ENCODE data around the gene SIRT7.
"Not testable (repeated sequence)": the region's sequence is repeated elsewhere in the genome, so short reads cannot be mapped to it uniquely, and the experiment has no call there.

SIRT7 gene

DNA sequence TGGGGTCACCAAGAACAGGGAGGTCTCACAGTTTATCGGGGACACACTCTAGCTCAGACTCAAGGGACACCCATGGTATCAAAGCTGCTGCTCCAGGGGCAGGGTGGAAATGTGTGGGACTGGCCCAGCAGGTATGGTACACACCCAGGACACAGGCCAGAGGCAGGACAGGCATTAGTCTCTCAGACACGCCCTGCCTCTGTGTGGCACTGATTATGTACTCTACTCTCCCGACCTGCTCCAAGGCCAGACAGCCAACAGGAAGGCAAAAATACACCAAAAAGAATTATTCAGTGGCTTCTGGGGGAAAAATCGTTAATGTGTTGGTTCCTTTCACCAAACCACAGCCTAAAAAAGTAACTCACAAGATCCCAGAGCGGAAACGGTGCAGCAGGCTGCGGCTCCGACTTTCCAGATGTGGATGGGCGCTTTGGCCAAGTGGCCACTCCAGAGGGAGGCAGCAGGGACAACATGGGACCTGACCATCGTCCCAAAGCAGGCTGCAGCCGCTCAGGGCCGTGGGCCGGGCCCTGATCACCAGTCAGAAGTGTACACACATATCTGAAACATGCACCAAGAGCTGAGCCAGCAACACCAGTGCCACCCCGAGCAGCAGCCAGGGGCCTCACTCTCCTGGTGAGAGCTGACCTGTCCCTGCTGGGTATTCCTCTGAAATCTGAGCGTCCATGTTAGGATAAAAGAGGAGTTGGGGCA, 1.0 kb upstream of the SIRT7 start:
- no peak for DNase-seq

DNA sequence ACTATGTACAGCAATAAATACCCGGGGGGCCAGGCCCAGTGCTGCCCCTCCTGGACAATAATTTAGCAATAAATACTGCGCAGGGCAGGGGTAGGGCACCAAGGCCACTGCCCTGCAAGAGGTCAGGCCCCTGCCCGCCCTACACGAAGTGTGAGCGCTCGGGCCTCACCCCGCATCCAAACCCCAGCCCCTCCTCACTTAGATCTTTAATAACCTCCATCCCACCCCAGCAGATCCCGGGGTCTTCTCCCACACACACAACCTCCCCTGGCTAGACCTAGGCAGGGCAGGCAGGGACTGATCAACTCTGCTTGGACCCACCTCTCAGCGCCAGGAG, 325 bp upstream of the SIRT7 start:
- not testable (repeated sequence) for DNase-seq

DNA sequence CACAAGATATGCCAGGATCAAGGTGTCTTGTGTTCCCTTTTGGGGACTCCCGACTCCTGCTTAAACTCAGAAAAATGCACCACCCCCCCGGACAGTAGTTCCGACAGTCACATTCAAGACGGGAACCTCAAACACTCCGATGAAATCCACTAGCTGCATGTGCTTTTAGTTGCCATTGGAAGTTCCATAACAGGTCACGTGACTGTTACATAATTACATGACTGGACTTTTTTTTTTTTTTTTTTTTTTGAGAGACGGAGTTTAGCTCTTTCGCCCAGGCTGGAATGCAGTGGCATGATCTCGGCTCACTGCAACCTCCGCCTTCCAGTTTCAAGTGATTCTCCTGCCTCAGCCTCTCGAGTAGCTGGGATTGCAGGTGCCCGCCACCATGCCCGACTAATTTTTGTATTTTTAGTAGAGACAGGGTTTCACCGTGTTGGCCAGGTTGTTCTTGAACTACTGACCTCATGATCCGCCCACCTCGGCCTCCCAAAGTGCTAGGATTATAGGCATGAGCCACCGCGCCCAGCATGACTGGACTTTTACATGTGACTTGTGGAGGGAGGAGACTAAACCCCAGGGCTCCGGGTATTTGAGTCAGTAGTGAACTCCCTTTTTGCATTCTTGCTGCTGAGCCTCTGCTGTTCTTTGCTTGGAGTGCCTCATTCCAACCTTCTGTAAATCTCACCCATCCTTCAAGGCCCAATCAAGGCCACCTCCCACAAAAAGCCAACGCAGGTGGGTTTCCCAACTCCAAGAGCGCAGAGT, 1.6 kb downstream of the SIRT7 start:
- DNase-seq, result no peak

DNA sequence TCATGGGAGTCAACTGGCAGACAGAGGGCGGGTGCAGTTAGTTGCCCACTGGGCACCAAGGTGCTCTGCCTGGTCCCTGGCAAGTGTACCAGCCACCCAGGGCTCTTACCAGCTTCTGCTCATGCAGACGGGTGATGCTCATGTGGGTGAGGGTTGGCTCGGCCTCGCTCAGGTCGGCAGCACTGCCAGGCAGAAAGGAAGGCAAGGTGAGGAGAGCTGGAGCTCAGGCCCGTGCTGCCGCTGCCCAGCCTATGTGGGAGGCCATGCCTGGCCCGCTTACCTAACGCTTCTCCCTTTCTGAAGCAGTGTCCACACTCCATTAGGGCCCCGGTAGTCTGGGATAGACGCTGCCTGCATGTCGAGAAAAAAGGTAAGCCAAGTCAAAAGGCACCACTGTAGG, 2.6 kb downstream of the SIRT7 start:
- DNase-seq, result no peak

DNA sequence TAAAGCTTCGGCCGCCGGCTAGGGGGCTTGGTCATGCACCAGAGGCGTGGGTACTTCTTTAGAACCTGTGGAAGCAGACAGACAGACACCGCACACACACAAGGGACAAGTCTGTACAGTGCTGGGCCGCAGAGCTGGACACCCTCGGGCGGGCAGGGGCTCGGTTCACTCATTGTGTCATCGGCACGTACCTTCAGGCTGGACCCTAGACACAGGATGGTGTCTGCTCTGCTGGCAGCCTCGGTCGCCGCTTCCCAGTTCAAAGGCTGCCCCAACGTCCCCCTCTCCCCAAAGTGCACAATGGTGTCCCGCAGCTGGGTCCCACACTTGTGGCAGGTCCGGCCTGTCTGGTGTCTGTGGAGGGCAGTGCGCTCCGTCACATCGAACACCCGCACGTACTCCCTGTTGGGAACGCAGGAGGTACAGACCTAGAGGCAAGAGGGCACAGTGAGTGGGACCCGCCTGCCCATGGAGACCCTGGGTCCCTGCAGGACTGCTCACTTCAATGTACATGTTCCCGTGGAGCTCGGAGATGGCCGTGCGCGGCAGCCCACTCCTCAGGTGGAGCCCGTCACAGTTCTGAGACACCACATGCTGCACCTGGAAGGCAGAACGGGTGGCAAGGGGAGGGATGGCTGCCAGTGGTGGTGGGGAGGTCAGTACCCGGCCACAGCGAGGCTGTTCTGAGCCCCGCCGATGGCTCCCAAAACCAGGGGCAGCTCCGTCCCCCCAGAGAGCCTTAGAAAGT, 3.7 kb downstream of the SIRT7 start:
- DNase-seq, result no peak

DNA sequence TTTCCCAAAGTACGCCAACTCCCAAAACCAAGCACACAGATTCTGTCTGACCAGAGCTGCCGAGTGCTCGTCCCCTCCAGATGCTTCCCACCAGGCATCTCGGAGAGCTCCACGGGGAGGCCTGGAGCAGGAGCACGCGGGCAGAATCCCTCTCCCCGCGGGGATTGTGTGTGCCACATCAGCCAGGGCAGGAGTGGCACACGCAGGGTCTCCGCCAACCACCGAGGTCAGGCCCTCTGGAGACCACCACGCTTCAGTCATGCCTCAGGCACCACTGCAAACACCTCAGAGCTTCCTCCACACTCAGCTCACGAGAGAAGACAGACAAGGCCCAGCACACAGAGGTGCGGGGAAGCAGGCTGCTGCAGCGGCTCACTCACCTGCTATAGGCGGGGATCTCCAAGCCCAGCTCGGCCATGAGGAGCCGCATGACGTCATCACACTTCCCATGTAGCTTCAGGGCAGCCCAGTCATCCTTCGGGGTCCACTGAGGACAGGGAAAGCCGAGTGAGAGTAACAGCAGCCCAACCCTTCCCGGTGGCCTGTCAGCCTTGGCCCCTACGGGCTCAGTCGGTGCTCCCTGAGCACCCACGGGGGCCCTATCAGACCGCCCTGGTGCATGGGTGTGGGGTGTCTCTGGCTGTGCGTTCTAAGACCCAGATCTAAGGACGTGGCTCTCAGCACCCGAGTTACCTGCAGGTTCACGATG, 4.4 kb downstream of the SIRT7 start:
- DNase-seq, result no peak

DNA sequence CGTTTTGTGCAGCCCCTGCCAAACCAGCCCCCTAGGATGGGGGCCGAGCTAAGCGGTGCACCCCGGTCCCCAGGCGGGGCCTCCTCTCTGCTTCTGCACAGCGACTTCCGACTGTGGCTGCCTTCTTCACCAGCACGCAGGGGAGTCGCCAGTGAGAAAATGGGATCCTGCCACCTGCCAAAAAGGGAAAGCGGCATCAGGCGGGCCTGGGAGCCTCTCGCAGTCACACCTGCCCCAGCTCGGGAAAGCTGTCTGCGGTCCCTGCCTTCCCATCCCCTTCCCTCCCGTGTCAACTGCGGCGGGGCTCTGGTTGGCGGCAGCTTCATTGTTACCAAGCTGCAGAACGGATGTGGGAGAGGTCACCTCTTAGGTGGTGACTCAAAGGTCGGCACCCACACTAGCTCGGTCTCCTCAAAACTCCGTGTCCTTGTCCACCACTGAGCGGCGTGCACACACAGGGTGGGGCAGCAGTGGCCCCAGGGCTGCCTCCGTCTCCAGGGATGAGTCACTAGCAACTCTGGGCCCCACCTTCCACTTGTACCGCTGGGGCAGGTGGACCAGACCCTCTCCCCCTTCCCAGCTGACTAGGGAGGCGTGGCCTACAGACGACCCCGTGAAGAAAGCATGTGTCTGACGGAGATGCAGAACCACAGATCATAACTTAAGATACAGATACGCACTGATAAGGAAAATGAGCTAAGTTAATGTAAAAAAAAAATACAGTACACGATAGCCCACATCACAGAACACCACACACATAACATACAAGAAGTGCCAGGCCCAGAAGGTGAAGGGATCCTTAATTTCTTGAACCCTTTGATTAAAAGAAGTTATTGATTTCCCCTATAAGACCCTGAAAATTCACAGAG, 5.3 kb downstream of the SIRT7 start:
- no peak for DNase-seq

DNA sequence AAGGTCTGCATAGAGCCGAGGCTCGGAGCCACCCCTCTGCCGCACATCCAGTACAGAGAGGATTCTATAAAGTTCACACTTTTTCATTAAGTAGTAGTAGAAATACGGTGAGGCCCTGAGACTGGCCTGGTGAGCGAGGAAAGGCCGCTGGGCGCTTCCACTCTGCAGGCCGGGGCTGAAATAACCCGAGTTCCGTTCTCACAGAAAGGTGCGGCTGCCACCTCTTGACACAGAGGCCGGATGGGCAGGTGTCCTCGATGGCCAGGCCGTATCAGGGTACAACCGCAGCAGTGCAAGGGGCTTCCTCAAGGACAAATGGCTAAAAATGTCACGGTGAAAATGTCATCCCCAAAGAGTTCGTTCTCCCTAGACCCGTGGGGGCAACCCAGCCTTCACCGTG, 6.0 kb downstream of the SIRT7 start:
- no peak for DNase-seq

DNA sequence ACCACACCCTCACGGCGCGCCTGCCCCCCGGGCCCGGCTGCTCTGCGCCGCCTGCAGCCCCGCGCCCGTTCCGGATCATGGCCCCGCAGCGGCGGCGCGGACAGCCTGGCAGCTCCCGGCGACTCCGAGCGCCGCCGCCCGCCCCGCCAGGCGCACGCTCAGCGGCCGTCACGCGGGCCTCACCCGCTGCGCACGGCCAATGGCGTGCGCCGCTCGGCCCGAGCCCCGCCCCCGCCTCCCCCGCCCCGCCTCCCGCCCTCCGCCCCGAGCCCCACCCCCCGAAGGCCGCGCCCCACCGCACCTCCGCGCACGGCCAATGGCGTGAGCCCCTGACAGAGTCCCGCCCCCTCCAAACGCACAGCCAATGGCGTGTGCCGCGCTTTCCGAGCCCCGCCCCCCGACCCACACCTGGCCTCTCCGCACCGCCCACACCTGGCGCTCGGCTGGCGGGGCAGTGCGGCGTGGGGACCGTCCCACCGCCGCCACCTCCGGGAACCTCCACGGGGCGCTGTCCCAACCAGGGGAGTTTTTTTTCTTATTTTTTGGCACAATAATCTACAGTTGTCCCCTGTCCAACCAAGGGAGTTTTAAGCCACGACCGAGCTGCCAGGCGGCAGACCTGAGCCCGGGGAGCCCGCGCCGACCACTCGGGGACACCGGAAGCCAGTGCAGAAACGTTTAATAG, 6.6 kb downstream of the SIRT7 start, which contains the start of gene PCYT2:
Gene PCYT2, minus strand, starts transcription at position 123 of the 685 bp plus-strand sequence. Its CDS starts 44 bp downstream, at position 79.
- peak; percentile 80 for DNase-seq

DNA sequence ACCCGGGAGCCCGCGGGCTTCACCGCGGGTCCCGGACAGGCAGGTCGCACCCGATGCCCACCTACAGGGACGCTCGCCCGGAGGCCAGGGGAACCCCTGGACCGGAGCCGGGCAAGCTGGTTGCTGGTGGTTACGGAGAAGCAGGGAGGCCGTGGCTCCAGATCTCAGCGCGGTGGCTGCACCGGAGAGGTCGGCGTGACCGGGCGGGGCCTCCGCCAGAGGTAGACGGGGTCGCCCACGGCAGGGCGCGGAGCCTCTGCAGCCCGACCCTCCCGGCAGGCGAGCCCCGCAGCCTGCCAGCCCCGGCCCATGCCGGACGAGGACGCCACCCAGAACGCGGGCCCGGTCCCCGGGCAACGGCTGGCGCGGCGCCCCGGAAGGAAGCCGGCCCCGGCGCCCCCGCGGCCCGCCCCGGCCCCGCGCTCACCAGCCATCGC, 7.1 kb downstream of the SIRT7 start:
- DNase-seq, result no peak

DNA sequence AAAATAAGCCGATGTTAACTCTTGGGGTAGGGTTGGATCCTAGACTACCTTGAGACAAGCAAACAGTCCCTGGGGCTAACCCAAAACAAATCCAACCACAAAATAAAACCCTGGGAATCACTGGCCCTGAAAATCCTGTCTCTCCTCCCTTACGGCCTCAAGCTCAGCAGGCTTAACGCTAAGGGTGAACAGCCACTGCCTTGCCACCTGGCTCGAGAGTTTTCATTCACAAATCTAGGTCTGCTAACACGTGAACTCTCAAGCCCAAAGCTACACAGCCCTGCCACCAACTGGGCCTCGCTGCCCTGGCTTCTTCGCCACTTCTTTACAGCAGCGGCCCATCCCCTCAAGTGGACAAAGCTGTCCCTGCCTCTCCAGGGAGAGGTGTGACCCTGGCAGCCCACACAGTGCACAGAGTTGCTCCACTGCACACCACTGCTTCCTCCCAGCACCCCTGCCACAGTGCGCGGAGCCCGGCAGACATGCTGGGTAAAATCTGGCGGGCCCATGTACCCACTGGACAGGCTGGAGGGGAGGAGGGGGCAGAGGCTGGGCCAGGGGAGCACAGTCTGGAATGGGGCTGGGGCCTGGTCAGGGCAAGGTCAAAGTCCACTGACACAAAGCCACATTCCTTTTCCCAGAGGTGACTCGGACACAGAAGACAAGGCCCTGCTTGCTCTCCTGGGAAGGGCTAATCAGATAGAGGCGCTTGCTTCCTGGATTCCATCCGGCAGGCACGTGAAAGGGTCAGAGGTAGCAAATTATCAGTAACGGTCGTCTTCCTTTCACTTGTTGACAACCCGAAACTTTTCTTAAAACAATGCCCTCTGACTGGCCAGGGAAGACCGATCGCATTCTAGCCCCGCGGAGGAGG, 7.8 kb downstream of the SIRT7 start:
- no peak for DNase-seq

DNA sequence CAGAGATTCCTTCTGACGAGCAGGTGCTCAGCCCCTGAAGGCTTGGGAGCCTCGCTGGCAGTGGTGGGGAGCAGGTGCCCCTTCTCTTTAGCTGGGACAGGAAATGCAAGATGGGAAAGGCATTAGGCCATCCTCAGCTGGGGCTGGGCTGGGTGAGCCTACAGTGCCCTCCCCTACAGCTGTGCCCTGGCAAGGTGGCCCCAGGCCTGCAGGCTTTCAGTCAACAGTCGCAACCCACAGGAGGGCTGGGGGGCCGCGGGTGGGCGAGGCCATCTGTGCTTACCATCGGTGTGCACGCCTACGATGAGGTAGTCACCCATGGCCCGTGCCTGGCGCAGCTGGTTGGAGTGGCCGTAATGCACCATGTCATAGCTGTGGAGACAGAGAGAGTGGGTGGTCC, 8.7 kb downstream of the SIRT7 start:
- no peak for DNase-seq

DNA sequence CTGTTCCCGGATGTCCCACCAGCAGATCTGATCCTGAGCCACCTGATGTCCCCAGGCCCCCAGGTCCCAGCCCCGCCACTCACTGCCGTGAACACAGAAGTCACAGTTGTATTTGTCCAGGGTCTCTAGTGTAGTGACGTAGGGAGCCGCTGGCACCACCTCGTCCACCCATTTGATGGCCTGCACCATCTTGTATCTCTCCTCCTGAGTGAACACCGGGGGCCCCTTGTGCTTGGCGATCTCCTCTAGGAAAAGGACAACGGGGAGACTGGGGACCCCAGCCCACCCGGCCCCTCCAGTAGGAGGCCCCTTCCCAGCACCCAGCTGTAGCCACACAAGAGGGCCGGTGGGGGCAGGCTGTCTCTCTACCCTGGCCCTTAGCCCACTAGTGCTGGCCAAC, 9.2 kb downstream of the SIRT7 start:
- DNase-seq, result no peak

DNA sequence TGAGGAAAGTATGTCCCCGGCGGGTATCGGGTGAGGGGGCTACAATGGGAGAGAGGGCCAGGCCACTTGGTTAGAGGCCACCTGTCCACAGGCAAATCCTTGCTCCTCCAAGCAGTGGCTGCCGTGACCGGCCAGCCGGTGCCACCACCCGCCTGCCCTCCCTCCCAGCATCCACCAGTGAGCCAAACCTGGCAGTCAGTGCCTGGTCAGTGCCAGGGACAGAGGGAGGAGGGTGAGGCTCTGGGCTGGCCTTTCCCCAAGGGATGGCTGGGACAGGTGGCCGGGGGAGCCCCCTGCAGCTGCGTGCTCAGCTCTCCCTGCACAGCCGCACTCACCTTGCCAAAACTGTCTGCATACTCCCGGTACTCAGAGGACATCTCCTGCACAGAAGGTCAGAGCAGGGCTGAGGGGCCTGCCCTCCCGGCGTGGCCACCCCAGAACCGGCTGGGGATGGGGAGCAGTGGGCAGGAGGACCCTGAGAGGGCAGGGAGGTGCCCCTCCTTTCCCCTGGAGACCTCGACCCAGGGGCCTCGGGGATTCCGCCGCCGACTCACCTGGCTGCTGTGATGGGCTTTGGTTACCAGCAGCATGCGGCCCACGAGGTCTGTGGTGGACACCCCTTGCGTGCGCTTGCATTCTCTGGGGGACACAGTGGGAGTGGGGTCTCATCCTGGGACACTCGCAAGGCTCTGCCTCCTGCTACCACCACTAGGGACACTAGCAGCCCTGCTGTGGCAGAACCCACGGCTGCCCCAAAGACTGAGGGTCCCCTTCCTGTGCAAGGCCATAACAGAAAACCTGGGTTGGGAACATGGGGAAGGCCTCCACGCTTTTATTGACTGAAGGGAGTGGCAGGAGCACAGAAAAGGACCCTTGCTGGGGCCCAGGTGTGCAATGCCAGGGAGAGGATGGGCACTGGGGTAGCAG, 10.5 kb downstream of the SIRT7 start:
- no peak for DNase-seq

DNA sequence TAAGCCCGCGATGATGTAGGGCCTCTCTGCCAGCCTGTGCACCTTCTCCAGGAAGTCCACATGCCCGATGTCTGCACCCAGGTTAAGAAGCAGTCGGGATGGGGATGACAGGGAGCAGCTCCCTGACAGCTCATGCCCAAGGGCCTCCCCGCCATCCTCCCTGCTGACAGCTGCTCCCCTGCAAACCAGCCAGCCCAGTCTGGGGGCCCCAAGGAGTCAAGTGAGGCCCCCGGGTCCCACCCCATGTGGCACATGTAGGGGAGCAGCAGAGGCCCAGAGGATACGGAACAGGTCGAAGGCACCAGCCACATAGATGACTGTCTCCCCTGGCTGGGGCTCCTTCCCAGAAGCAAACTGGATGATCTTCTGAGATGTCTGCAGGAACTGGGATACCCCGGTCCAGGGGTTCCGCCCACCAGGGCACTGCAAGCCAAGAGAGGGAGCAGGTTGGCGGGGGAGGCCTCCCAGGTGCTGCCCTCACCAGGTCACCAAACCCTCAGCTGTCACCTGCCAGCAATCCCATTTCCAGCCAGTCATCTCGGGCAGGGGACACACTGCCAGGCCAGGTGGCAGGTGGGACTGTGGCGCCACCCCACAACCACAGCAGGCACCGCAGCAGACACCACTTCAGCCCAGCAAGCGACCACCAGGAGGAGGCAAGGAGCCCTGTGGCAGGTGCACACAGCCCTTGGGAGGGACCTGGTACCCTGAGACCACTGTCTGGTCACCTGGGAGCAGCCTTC, 11.3 kb downstream of the SIRT7 start:
- DNase-seq, result no peak

DNA sequence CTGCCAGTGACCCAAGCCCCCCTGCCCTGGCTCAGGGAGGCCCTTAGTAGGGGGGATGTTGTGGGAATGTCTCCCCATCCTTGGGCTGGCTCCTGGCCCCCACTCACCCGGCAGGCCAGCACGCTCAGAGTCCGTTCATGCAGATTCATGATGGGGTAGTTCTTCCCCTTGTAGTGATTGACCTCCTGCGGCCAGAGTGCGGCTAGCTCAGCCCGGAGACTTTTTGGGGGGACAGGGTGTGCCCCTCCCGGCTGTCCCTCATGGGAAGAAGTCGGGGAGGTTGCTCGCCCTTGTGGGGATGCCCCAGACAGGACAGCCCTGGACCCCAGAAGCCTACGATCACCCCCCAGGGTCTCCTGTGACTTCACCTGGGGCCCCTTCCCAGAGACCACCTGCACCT, 12.0 kb downstream of the SIRT7 start:
- DNase-seq, result no peak

DNA sequence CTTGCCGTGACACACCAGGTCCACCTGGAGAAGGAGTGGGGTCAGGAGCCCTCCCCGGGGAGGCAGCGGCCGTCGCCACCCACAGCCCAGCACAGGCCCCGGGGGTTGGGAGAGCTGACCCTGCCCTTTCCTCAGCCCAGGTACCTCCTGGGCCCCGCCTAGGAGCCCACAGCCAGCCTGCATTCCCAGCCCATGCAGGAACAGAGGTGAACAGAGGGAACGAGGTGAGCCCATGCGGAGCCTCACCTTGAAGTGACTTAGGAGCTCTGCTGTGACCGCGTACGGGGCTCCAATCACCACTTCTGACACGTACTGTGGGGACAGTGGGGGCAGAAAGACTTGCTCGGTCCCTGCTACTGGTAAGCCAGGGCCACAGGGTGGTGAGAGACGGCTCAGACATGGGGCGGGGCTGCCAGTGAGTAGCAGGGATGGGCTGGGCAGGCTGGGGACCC, 12.5 kb downstream of the SIRT7 start:
- DNase-seq, result no peak

DNA sequence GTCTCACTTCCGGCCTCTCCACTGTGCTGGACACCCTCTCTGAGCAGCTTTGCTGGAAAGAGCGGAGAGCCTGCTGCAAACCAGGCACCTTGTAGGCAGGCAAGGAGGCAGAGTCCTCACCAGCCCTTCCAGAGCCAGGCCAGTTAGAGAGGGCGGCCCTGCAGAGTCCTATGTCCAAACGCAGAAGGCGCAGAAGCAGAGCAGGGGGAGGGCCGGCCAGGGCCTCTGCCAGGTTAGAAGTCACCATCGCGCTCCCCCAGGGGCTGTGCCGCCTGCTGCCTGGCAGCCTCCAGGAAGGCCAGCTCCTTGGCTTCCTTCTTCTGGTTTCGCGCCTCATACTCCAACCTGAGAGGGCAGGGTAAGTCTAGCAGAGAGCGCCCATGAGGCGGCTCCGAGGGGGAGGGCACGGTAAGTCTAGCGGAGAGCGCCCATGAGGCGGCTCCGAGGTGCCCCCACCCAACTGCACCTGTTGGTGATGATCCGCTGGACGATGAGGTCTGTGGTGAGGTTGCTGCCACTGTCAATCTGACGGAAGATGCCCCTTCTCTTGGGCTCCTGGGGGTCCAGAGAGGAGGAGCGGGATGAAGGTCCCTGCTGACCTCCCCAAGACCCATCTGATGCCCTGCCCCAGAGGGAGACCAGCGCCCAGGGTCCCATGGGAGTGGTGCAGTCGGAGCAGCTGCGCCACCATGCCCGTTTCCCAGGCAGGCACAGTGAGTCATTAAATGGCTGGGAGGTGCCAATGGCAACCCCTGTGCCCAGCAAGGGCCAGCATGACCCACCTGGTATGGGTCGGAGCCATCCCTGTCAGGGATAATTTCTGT, 13.2 kb downstream of the SIRT7 start:
- DNase-seq, result no peak

All from NCI-H1048 (cell line).